SK-N-SH treated with all-trans-retinoic acid at 6 μM for 48 hours (cell line): ENCODE measurements around the gene ADAP1.

Source experiments
- ATAC-seq: fragments of 200-7000 bp; cut with Tn5 transposase; 3 replicates; pipeline ENCODE4 v1.9.1; 2020; ENCODE audit warnings: mild to moderate bottlenecking, moderate library complexity
- ARNTL ChIP-seq: fragments of 450-650 bp; formaldehyde crosslinking; IDR thresholded peaks from 2 replicates; pipeline ENCODE4 v1.5.0; 2020; ENCODE audit warnings: low read depth, mild to moderate bottlenecking, moderate library complexity, borderline replicate concordance
- BACH2 ChIP-seq: fragments of 250-450 bp; sonication (Bioruptor Pico); IDR thresholded peaks from 2 replicates; pipeline ENCODE4 v1.9.0; 2021; ENCODE audit warnings: mild to moderate bottlenecking, borderline replicate concordance
- CREB5 ChIP-seq: fragments of 250-450 bp; sonication (Bioruptor Pico); IDR thresholded peaks from 2 replicates; pipeline ENCODE4 v1.5.1; 2020; ENCODE audit warnings: low read depth, mild to moderate bottlenecking, moderate library complexity
- CSDC2 ChIP-seq: fragments of 250-450 bp; sonication (Bioruptor Pico); IDR thresholded peaks from 2 replicates; pipeline ENCODE4 v1.5.0; 2020; ENCODE audit warnings: mild to moderate bottlenecking, moderate library complexity
- CSRNP3 ChIP-seq: fragments of 250-450 bp; sonication (Bioruptor Pico); IDR thresholded peaks from 2 replicates; pipeline ENCODE4 v1.5.1; 2021; ENCODE audit warnings: mild to moderate bottlenecking, moderate library complexity
- GLIS3 ChIP-seq: fragments of 250-450 bp; sonication (Bioruptor Pico); IDR thresholded peaks from 2 replicates; pipeline ENCODE4 v1.5.0; 2020; ENCODE audit warnings: mild to moderate bottlenecking, moderate library complexity
- ISL1 ChIP-seq: fragments of 250-450 bp; sonication (Bioruptor Pico); IDR thresholded peaks from 2 replicates; pipeline ENCODE4 v2.1.2; 2022; ENCODE audit warnings: mild to moderate bottlenecking, moderate library complexity
- OSR1 ChIP-seq: fragments of 250-450 bp; sonication (Bioruptor Pico); IDR thresholded peaks from 2 replicates; pipeline ENCODE4 v1.8.0; 2022; ENCODE audit warnings: moderate library complexity, mild to moderate bottlenecking, inconsistent platforms
- PATZ1 ChIP-seq: fragments of 250-450 bp; sonication (Bioruptor Pico); IDR thresholded peaks from 2 replicates; pipeline ENCODE4 v1.8.0; 2020; ENCODE audit warnings: mild to moderate bottlenecking, moderate library complexity, borderline replicate concordance
- RARB ChIP-seq: fragments of 250-450 bp; sonication (Bioruptor Pico); IDR thresholded peaks from 2 replicates; pipeline ENCODE4 v1.8.0; 2021; ENCODE audit warnings: mild to moderate bottlenecking, moderate library complexity
- SNAI2 ChIP-seq: fragments of 250-450 bp; sonication (Bioruptor Pico); IDR thresholded peaks from 2 replicates; pipeline ENCODE4 v1.5.0; 2020; ENCODE audit warnings: mild to moderate bottlenecking, moderate library complexity
- TCF4 ChIP-seq: fragments of 250-450 bp; sonication (Bioruptor Pico); IDR thresholded peaks from 2 replicates; pipeline ENCODE4 v1.8.0; 2021; ENCODE audit warnings: mild to moderate bottlenecking, moderate library complexity, borderline replicate concordance
- TOX ChIP-seq: fragments of 250-450 bp; sonication (Bioruptor Pico); IDR thresholded peaks from 2 replicates; pipeline ENCODE4 v1.8.0; 2021; ENCODE audit warnings: mild to moderate bottlenecking, moderate library complexity, borderline replicate concordance
- TSHZ2 ChIP-seq: fragments of 250-450 bp; sonication (Bioruptor Pico); IDR thresholded peaks from 2 replicates; pipeline ENCODE4 v1.5.0; 2020; ENCODE audit warnings: mild to moderate bottlenecking, moderate library complexity
- ZC3H10 ChIP-seq: fragments of 250-450 bp; sonication (Bioruptor Pico); IDR thresholded peaks from 2 replicates; pipeline ENCODE4 v1.5.1; 2021; ENCODE audit warnings: mild to moderate bottlenecking, moderate library complexity
- ZFP3 ChIP-seq: fragments of 250-450 bp; sonication (Bioruptor Pico); IDR thresholded peaks from 2 replicates; pipeline ENCODE4 v1.5.0; 2020; ENCODE audit warnings: mild to moderate bottlenecking, moderate library complexity
- ZFP30 ChIP-seq: fragments of 450-650 bp; formaldehyde crosslinking; IDR thresholded peaks from 2 replicates; pipeline ENCODE4 v1.5.0; 2022; ENCODE audit warnings: mild to moderate bottlenecking, moderate library complexity
- ZNF565 ChIP-seq: fragments of 450-650 bp; formaldehyde crosslinking; conservative IDR thresholded peaks from 2 replicates; pipeline ENCODE4 v1.5.0; 2020; ENCODE audit warnings: low read depth, mild to moderate bottlenecking, moderate library complexity
- ZNF70 ChIP-seq: fragments of 450-650 bp; formaldehyde crosslinking; IDR thresholded peaks from 2 replicates; pipeline ENCODE4 v1.5.0; 2020; ENCODE audit warnings: mild to moderate bottlenecking, moderate library complexity
- ZNF8 ChIP-seq: fragments of 450-650 bp; formaldehyde crosslinking; IDR thresholded peaks from 2 replicates; pipeline ENCODE4 v1.5.0; 2020; ENCODE audit warnings: mild to moderate bottlenecking, moderate library complexity

ADAP1 gene

GRCh38 chr7:888081-889024, 66.1 kb downstream of the ADAP1 start:
- TF ChIP-seq OSR1 (CRISPR knock-in tag) (no peak), CREB5 (CRISPR knock-in tag) (no peak), ISL1 (CRISPR knock-in tag) (no peak), CSDC2 (no peak), ZNF565 (CRISPR knock-in tag) (no peak), RARB (no peak), PATZ1 (CRISPR knock-in tag) (no peak), TSHZ2 (CRISPR knock-in tag) (no peak), ZC3H10 (CRISPR knock-in tag) (no peak), ZFP30 (CRISPR knock-in tag) (no peak), ZFP3 (CRISPR knock-in tag) (no peak), BACH2 (CRISPR knock-in tag) (no peak), ZNF70 (CRISPR knock-in tag) (no peak), SNAI2 (no peak), CSRNP3 (CRISPR knock-in tag) (no peak), ARNTL (CRISPR knock-in tag) (no peak), TCF4 (CRISPR knock-in tag) (no peak), GLIS3 (CRISPR knock-in tag) (no peak)
- TF ChIP-seq, all 23 proteins: peak for 0
- no peak for ATAC-seq

GRCh38 chr7:887488-887820, 67.0 kb downstream of the ADAP1 start:
- ATAC-seq = no peak
- TF ChIP-seq ZNF565 (CRISPR knock-in tag) (no peak), ZNF8 (no peak), OSR1 (CRISPR knock-in tag) (no peak), BACH2 (CRISPR knock-in tag) (no peak), PATZ1 (CRISPR knock-in tag) (no peak), SNAI2 (no peak), ARNTL (CRISPR knock-in tag) (no peak), CSRNP3 (CRISPR knock-in tag) (no peak), ZNF70 (CRISPR knock-in tag) (no peak), CSDC2 (no peak), ZC3H10 (CRISPR knock-in tag) (no peak), RARB (no peak), TOX (CRISPR knock-in tag) (no peak)
